DND-41 (cell line): Measurements from ENCODE around the gene SLC17A9.

Experiments used
- ATAC-seq: fragments of 200-7000 bp; cut with Tn5 transposase; 3 replicates; pipeline ENCODE4 v1.9.1; 2021; ENCODE audit warnings: low read depth; ENCODE audit not compliant: insufficient read depth
- DNase-seq: peaks from one replicate; pipeline ENCODE4 v3.0.0-alpha.2; 2020
- H2AFZ ChIP-seq: 2 replicates; pipeline ENCODE4 v1.6.0; 2012; ENCODE audit warnings: low read depth, low read length
- H3K27ac ChIP-seq: 2 replicates; pipeline ENCODE4 v1.5.1; 2012; ENCODE audit warnings: low read length, inconsistent platforms
- H3K27me3 ChIP-seq: fragments of 200-600 bp; sonication (generic); 2 replicates; pipeline ENCODE4 v1.6.0; 2012; ENCODE audit warnings: low read length, mild to moderate bottlenecking, inconsistent platforms; ENCODE audit not compliant: insufficient read depth, poor library complexity
- H3K36me3 ChIP-seq: 2 replicates; pipeline ENCODE4 v1.5.1; 2012; ENCODE audit warnings: low read length, inconsistent platforms; ENCODE audit not compliant: insufficient read depth
- H3K4me1 ChIP-seq: 2 replicates; pipeline ENCODE4 v1.5.1; 2012; ENCODE audit warnings: mild to moderate bottlenecking, low read length; ENCODE audit not compliant: insufficient read depth
- H3K4me2 ChIP-seq: 2 replicates; pipeline ENCODE4 v1.6.0; 2012; ENCODE audit warnings: mild to moderate bottlenecking, moderate library complexity, low read length, inconsistent platforms; ENCODE audit not compliant: insufficient read depth
- H3K4me3 ChIP-seq, 2 experiments: fragments of 200-600 bp in 1 of 2; shearing (Covaris generic) in 1 of 2; 2 replicates each; pipeline ENCODE4 v1.5.1; 2012 to 2016; ENCODE audit warnings: inconsistent platforms in 2 of 2, low read length in 2 of 2, mild to moderate bottlenecking in 2 of 2, low read depth in 1 of 2, moderate library complexity in 1 of 2
- H3K79me2 ChIP-seq: 2 replicates; pipeline ENCODE4 v1.6.0; 2012; ENCODE audit warnings: low read length, inconsistent platforms; ENCODE audit not compliant: insufficient read depth
- H3K9ac ChIP-seq: 2 replicates; pipeline ENCODE4 v1.6.0; 2012; ENCODE audit warnings: low read depth, mild to moderate bottlenecking, inconsistent platforms, low read length, moderate library complexity
- H3K9me3 ChIP-seq: 2 replicates; pipeline ENCODE4 v1.5.1; 2012; ENCODE audit warnings: low read length, moderate library complexity, mild to moderate bottlenecking, inconsistent platforms; ENCODE audit not compliant: insufficient read depth, severe bottlenecking
- H4K20me1 ChIP-seq: 2 replicates; pipeline ENCODE4 v1.6.0; 2012; ENCODE audit warnings: low read length; ENCODE audit not compliant: insufficient read depth
- CTCF ChIP-seq: IDR thresholded peaks from 2 replicates; pipeline ENCODE4 v1.5.1; 2012; ENCODE audit warnings: borderline replicate concordance, low read length, moderate library complexity, mild to moderate bottlenecking; ENCODE audit not compliant: poor library complexity, severe bottlenecking; ENCODE audit errors: extremely low read depth
- EZH2 ChIP-seq: IDR thresholded peaks from 3 replicates; pipeline ENCODE4 v1.6.1; 2012; ENCODE audit warnings: borderline replicate concordance, low read depth, mild to moderate bottlenecking, moderate library complexity, low read length, inconsistent platforms; ENCODE audit not compliant: severe bottlenecking

SLC17A9 gene

DNA sequence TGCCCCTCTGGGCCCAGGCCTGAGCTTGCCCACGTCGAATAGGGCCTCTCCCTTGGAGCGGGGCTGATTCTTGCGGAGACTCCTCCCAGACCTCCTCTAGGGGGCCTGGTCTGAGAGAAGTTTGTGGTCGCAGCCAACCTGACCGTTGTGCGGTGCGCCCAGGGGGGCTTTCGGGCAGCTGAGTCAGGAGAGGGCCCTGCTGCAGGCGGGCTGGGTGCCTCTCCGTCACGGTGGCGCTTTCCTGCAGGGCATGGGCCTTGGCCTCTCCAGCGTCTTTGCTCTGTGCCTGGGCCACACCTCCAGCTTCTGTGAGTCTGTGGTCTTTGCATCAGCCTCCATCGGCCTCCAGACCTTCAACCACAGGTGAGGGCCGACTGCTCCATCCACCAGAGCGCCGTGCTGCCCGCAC, 12.9 kb downstream of the SLC17A9 start:
- H3K27ac ChIP-seq = no peak overlapping the region
- DNase-seq (no peak), ATAC-seq (no peak)
- H4K20me1 ChIP-seq = 0 out of 2 replicates have a peak, but pooled peaks cover 5% of the 10 kb centered on the region
- no peak overlapping the region for H2AFZ ChIP-seq
- H3K27me3 ChIP-seq = no peaks in the 10 kb centered on the region
- no peak overlapping the region for H3K4me3 ChIP-seq
- no peaks in the 10 kb centered on the region for H3K79me2 ChIP-seq
- no peaks in the 10 kb centered on the region for H3K9me3 ChIP-seq
- H3K36me3 ChIP-seq = no peaks in the 10 kb centered on the region
- TF ChIP-seq CTCF = no peak
- TF ChIP-seq EZH2 = no peak
- H3K4me1 ChIP-seq = no peaks in the 10 kb centered on the region
- H3K4me2 ChIP-seq = no peak overlapping the region
- H3K9ac ChIP-seq = no peak overlapping the region

- Histone ChIP-seq H3K79me2 (no peaks in the 10 kb centered on the region), H3K4me2 (no peak overlapping the region), H3K9ac (no peak overlapping the region), H3K9me3 (no peaks in the 10 kb centered on the region), H3K27ac (no peak overlapping the region), H3K27me3 (no peaks in the 10 kb centered on the region), H2AFZ (no peak overlapping the region), H3K36me3 (no peaks in the 10 kb centered on the region), H4K20me1 (0 out of 2 replicates have a peak, but pooled peaks cover 5% of the 10 kb centered on the region), H3K4me3 (no peak overlapping the region), H3K4me1 (no peaks in the 10 kb centered on the region)
- TF ChIP-seq CTCF (no peak), EZH2 (no peak)
- ATAC-seq (no peak), DNase-seq (no peak)
These were observed 14.0 kb downstream of the SLC17A9 start for GRCh38 chr20:62966212-62967148.

GRCh38 chr20:62967149-62967501, 14.6 kb downstream of the SLC17A9 start:
- no peaks in the 10 kb centered on the region for H3K27me3 ChIP-seq
- H3K9ac ChIP-seq = no peak overlapping the region
- no peak overlapping the region for H3K27ac ChIP-seq
- no peak for ATAC-seq
- DNase-seq = no peak
- H3K4me3 ChIP-seq = no peak overlapping the region
- H3K79me2 ChIP-seq = no peaks in the 10 kb centered on the region
- H4K20me1 ChIP-seq = 0 out of 2 replicates have a peak, but pooled peaks cover 5% of the 10 kb centered on the region
- H3K36me3 ChIP-seq = no peaks in the 10 kb centered on the region
- H2AFZ ChIP-seq = no peak overlapping the region
- peaks cover 2% of the 10 kb centered on the region for H3K4me1 ChIP-seq
- H3K4me2 ChIP-seq = no peak overlapping the region
- H3K9me3 ChIP-seq = no peaks in the 10 kb centered on the region
- no peak for TF ChIP-seq CTCF
